GM12865 (cell line): ENCODE measurements around the gene MB.

Experiments
- DNase-seq: peaks from one replicate; pipeline ENCODE4 v3.0.0; 2010; ENCODE audit warnings: low read depth
- H3K4me3 ChIP-seq: 2 replicates; pipeline ENCODE4 v1.5.1; 2011; ENCODE audit warnings: mild to moderate bottlenecking, low read depth, low read length, control low read depth
- TF ChIP-seq, protein P1 (sequence below): IDR thresholded peaks from 2 replicates; pipeline ENCODE4 v1.5.1; 2011; ENCODE audit warnings: low read length, control low read depth, low read depth, inconsistent platforms; ENCODE audit not compliant: insufficient read depth; ENCODE audit errors: missing control alignments

The MB gene

DNA sequence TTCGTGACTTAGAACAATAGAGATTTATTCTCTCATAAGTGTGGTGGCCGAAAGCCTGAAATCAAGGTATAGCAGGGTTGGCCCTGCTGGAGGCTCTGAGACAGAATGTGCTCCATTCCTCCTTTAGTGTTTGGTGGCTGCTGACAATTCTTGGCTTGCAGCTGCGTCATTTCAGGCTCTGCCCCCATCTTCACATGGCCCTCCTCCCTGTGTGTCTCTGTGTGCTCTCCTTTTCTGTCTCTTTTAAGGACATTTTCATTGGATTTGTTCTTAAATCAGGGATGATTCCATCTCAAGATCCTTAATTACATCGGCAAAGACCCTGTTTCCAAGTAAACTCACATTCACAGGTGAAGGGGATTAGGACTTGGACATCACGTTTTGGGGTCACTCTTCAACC is 20.9 kb upstream of the MB start:
- DNase-seq = no peak
- TF ChIP-seq, protein P1, sequence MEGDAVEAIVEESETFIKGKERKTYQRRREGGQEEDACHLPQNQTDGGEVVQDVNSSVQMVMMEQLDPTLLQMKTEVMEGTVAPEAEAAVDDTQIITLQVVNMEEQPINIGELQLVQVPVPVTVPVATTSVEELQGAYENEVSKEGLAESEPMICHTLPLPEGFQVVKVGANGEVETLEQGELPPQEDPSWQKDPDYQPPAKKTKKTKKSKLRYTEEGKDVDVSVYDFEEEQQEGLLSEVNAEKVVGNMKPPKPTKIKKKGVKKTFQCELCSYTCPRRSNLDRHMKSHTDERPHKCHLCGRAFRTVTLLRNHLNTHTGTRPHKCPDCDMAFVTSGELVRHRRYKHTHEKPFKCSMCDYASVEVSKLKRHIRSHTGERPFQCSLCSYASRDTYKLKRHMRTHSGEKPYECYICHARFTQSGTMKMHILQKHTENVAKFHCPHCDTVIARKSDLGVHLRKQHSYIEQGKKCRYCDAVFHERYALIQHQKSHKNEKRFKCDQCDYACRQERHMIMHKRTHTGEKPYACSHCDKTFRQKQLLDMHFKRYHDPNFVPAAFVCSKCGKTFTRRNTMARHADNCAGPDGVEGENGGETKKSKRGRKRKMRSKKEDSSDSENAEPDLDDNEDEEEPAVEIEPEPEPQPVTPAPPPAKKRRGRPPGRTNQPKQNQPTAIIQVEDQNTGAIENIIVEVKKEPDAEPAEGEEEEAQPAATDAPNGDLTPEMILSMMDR = no peak
- no peak overlapping the region for H3K4me3 ChIP-seq

DNA sequence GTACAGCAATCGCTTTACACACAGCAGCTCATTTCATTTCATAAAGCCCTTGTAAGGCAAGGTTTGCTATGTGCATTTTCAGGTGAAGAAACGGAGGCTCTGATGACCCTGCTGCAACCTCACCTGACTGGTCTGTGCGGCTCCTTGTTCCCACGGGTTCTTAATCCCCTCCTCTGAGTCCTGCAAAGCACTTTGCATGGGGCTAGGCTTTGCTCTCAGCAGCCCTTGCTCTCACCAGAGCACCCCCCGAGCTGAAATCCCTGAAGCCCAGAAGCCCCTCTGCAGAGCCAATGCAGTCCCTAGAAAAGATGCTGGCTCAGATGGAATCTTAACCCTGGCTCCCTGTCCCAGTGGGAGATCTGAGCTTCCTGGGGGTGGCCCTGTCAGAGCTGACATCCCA is 20.1 kb upstream of the MB start:
- TF ChIP-seq, protein P1 = no peak
- no peak overlapping the region for H3K4me3 ChIP-seq
- no peak for DNase-seq

DNA sequence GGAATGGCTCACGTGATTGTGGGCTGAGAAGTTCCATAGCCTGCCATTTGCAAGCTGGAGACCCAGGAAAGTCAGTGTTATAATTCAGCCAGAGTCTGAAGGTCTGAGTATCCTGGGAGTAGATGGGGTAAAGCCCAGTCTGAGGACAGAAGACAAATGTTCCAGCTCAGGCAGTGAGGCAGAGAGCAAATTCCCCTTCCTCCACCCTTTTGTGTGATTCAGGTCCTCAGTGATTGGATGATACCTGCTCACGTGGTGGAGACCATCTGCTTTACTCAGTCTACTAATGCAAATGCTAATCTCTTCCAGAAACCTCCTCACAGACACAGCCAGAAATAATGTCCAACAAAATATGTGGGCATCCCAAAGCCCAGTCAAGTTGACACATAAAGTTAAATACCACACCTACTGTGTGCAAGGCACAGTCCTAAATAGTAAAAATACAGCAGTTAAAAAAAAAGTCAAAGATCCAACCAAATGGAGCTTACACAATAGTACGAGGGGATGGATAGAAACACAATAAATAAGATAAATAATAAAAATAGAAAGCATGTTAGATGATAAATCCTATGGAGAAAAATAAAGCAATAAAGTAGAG is 17.9 kb upstream of the MB start:
- no peak overlapping the region for H3K4me3 ChIP-seq
- peak; percentile 62 for DNase-seq
- TF ChIP-seq, protein P1 = no peak

DNA sequence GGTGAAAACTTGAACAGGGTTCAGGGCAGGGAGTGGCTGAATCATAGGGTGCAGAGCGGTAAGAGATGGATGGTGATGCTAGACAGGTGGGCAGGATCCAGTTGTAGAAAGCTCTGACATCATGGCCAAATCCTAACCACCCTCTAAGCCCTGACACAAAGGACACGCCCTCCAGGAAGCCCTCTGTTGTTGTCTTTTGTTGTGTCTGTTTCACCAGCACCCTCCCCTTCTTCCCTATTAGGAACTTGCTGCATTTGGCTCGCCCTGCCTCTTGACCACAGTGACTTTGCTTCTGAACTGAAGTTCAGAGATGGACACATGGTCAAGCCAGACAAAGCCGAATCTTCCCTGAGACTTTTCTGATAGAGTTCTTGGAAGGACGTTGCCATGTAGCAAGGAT is 16.9 kb upstream of the MB start:
- TF ChIP-seq, protein P1 = no peak
- DNase-seq = no peak

DNA sequence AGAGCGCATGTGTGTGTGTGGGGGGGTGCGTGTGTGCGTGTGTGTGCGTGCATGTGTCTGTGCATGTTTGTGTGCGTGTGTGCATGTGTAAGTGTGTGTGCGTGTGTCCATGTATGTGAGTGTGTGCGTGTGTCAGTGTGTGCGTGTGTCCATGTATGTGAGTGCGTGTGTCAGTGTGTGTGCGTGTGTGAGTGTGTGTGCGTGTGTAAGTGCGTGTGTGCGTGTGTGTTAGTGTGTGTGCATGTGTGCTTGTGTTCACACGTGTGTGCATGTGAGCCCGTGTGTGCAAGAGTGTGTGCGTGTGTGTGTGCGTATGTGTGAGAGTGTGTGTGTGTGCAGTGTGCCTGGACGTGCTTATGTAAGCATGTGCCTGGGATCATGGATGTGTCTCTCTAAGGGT is 16.4 kb upstream of the MB start:
- no peak for DNase-seq
- H3K4me3 ChIP-seq = no peak overlapping the region
- TF ChIP-seq, protein P1 = no peak

More for the DNA sequence above, 16.9 kb upstream of the MB start:
- H3K4me3 ChIP-seq = no peak overlapping the region

DNA sequence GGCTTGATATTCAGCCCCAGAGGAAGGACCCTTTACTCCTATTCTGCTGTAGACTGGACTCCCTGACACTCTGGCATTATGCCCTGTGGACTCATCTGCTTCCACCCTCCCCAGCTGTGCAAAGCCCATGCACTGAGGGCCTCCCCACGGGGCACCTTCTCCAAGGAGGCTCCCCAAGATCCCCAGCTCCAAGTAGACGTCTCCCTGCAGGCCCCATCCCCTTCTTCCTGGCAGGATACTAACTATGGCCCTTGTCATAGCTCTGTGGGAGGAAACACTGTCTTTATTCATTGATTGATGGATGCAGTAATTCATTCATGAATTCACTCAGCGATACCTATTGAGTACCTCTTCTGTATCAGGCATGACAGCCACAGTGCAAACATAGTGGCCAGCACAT is 15.8 kb upstream of the MB start:
- no peak overlapping the region for H3K4me3 ChIP-seq
- DNase-seq = no peak
- TF ChIP-seq, protein P1 = no peak

DNA sequence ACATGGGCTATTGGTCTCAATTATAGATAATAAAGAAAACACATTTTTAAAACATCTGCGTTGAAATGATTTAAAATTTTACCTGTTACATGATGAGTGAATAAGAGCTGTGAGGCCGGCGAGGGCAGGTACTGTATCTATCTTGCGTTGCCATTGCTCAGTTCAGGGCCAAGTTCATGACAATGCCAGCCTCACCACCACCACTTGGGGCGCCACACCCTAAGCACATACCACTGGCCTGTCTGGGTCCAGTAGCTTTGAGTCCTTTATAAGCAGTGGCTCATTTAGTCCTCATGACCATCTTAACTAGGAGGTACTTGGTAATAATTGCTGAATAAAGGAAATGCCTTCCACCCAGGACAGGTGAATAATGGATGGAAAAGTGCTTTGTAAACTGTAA is 14.5 kb upstream of the MB start:
- TF ChIP-seq, protein P1 = peak; percentile 70
- H3K4me3 ChIP-seq = no peak overlapping the region
- peak; percentile 69 for DNase-seq
